Activated CD4-positive, alpha-beta T cell treated with anti-CD3 and anti-CD28 coated beads for 36 hours (primary cell): ENCODE results near the gene YY1. TPM values are rescaled to one million over a fixed set of nuclear protein-coding genes. Genes with fewer than 3 reads are reported as not detected.

ENCODE experiments used
- ATAC-seq: fragments of 200-7000 bp; cut with Tn5 transposase; one replicate; pipeline ENCODE4 v1.10.0; 2021; ENCODE audit warnings: mild to moderate bottlenecking, moderate library complexity
- CTCF ChIA-PET: fragments of 350-600 bp; sonication (Branson Sonifier 250); formaldehyde crosslinking; loops from one replicate; lab custom pipeline; 2021; ENCODE audit warnings: antibody characterized with exemption; lab: Charles Lee
- POLR2A ChIA-PET: fragments of 350-600 bp; sonication (Branson Sonifier 250); formaldehyde crosslinking; loops from one replicate; lab custom pipeline; 2021; ENCODE audit warnings: antibody characterized with exemption, inconsistent platforms; lab: Charles Lee
- DNase-seq: peaks from one replicate; pipeline ENCODE4 v3.0.0-alpha.2; 2020
- H3K27ac Mint-ChIP-seq: one replicate; pipeline ENCODE4 v1.8.0; 2021; ENCODE audit warnings: mixed read lengths
- H3K27me3 Mint-ChIP-seq: one replicate; pipeline ENCODE4 v1.8.0; 2021; ENCODE audit warnings: mixed read lengths
- H3K36me3 Mint-ChIP-seq: one replicate; pipeline ENCODE4 v1.8.0; 2021; ENCODE audit warnings: low read depth, mixed read lengths
- H3K4me1 Mint-ChIP-seq: one replicate; pipeline ENCODE4 v1.8.0; 2021; ENCODE audit warnings: mixed read lengths
- H3K4me3 Mint-ChIP-seq: one replicate; pipeline ENCODE4 v1.8.0; 2021; ENCODE audit warnings: mild to moderate bottlenecking, moderate library complexity, mixed read lengths
- H3K9me3 Mint-ChIP-seq: one replicate; pipeline ENCODE4 v1.8.0; 2021; ENCODE audit warnings: low read depth, mixed read lengths
- intact Hi-C, 2 experiments: fragments of 100-400 bp; cut with DNase I in 1 of 2; cut with micrococcal nuclease in 1 of 2; formaldehyde crosslinking; loops; one replicate each; pipeline versions ENCODE4 v1.14.2 to v1.15.1; 2022 to 2024; cut with DNase I, micrococcal nuclease
- total RNA-seq, 2 experiments: library from RNA; stranded (reverse); gene quantifications; one replicate each; pipeline ENCODE4 v1.2.3, GENCODE V29; 2021

YY1 gene
- total RNA-seq, 2 experiments from 2014 or later: 99.7 to 104 TPM

DNA sequence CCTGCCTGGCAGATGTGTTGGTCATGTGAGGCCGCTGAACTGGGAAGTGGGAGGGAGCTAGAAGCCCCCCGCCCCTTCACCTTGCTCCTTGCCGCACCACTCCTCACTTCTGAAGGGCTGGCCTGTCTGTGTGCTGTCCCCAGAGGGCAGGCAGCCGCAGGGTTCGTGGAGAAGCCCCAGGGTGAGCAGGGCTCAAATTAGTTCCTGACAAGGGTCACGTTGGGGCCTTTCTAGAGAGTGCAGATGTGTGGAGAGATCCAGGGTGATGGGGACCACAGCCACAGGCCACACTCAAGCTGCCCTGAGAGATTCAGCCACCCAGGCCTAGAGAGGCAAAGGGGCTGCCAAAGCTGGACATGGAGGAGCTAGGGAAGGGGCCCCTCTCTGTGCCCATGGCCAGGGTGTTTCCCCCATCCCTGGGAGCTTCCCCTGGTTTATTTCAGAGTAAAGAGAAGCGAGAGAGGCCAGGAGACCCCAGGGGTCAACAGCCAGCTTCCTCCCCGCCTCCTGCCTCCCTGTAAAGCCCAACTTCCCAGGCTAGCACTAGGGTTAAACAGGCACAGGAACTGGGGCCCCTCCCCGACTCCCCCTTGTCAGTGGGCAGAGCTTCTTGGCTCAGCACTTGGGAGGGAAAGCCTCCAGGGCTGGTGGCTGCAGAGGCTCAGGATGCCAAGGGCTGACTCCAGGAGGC, 51.1 kb downstream of the YY1 start:
- ATAC-seq: no peak
- CTCF ChIA-PET: interaction anchor here (0.6 to 1.0 kb wide), 5 partner anchors 8 to 680 kb away, joined by 3 to 5 read pairs (median 4); no protein-coding TSS in a partner anchor
- DNase-seq: no peak
- H3K4me1 Mint-ChIP-seq: peaks cover 4% of the 10 kb centered on the region
- H3K9me3 Mint-ChIP-seq: no peaks in the 10 kb centered on the region
- H3K36me3 Mint-ChIP-seq: no peaks in the 10 kb centered on the region
- no peaks in the 10 kb centered on the region for H3K27me3 Mint-ChIP-seq
- no peak overlapping the region for H3K27ac Mint-ChIP-seq
- H3K4me3 Mint-ChIP-seq: no peak overlapping the region
- POLR2A ChIA-PET: no interaction called here
- intact Hi-C loops: loop anchor here in 1 of 2 experiments (10.0 kb wide), 1 partner anchor 355 kb away; no protein-coding TSS in a partner anchor

DNA sequence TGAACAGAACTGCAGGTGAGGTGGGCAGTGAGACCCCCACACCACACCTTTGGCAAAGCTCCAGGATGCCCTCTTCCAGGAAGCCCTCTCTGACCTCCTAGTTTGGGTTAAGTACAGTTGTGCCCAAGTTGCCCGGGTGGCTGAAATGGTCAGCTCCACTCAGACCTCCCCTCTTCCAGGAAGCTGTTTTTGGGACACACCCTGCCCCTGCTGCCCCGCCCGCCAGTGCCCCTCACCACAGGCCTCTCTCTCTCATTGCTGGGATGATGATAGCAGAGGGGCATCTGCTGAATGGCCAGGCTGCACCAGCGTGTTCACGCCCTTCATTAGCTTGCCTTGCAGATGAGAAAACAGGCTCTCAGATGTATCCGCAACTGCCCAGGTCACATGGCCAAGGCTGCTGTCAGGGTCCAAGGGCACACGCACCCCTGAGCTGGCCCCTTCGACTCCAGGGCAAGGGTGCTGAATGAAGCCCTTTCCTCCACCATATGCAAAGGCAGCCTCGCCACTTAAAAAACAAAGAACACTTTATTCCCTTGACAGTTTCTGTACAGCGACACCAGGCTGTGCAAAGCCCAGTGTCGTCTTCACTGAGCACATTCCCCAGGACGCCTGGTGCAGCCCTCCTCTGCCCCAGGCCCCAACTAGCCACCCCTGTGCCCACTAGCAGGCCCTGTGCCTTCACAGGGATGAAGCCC, 51.8 kb downstream of the YY1 start:
- no peak overlapping the region for H3K27ac Mint-ChIP-seq
- ChIA-PET POLR2A (no interaction called here), CTCF (interaction anchor here (0.6 to 1.0 kb wide), 3 partner anchors 9 to 681 kb away, joined by 3 to 4 read pairs (median 3); no protein-coding TSS in a partner anchor)
- ATAC-seq (no peak), DNase-seq (no peak)
- no peaks in the 10 kb centered on the region for H3K27me3 Mint-ChIP-seq
- H3K4me1 Mint-ChIP-seq: peaks cover 4% of the 10 kb centered on the region
- intact Hi-C loops: no loop called here
- H3K4me3 Mint-ChIP-seq: no peak overlapping the region
- H3K36me3 Mint-ChIP-seq: no peaks in the 10 kb centered on the region
- H3K9me3 Mint-ChIP-seq: no peaks in the 10 kb centered on the region

DNA sequence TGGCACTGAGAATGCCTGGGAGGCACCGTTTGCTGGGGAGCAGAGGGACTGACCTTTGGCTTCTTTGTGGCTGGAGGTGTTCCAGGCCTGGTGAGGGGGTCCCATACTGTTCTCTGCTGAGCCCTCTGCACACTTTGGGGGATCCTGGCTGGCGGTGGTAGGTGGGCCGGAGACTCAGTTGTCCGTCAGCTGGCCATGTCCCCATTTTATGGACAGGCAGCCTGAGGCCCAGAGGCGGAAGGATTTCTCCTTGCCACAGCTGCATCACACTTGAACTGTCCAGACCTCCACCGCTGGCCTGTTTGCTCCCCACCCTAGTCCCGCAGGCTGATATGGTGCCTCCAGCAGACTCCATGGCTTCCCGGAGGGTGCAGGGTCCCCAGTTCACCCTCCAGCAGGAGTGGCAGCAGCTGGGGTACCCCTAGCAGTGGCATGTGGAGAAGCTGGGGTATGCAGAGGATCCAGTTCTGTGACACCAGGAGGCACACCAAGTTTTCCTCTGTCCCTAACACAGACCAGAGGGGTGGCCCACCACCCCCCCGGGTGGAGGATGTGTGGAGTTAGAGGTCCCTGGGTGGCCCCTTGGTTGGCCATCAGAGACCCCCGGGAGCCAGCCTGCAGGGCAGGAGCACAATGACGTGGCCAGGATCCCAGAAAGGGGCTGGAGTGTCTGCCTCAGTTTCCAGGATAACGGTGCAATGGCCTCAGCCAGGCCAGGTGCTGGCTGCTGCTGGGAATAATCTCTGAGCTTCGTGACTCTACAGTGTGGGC, 52.5 kb downstream of the YY1 start:
- Mint-ChIP-seq H3K4me3 (no peak overlapping the region), H3K36me3 (no peaks in the 10 kb centered on the region), H3K9me3 (no peaks in the 10 kb centered on the region), H3K27me3 (no peaks in the 10 kb centered on the region), H3K4me1 (no peaks in the 10 kb centered on the region), H3K27ac (no peak overlapping the region)
- ChIA-PET CTCF (interaction anchor here (0.6 kb wide), 1 partner anchor 1055 kb away, joined by 3 read pairs; no protein-coding TSS in a partner anchor), POLR2A (no interaction called here)
- intact Hi-C loops: no loop called here
- ATAC-seq (no peak), DNase-seq (no peak)

DNA sequence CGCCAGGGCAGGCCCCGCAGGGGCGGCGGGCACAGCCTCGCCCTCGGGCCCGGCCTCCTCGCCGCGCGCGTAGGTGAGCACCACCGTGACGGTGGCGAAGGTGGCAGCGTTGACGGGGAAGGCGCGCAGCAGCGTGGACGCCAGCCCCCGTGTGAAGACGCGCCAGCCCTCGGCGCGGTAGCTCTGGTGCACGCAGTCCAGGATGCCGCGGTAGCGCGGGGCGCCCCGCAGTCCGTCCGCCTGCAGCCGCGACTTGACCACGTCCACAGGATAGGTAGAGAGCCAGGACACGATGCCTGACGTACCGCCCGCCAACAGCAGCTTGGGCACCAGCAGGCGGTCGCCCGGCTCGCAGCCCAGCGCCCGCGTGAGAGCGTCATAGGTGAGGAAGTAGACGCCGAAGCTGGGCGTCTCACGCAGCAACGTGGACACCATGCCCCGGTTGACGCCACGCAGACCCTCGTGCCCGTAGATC, 53.4 kb downstream of the YY1 start:
- Mint-ChIP-seq H3K36me3 (no peaks in the 10 kb centered on the region), H3K4me1 (no peaks in the 10 kb centered on the region), H3K4me3 (no peak overlapping the region), H3K27ac (no peak overlapping the region), H3K9me3 (no peaks in the 10 kb centered on the region), H3K27me3 (no peaks in the 10 kb centered on the region)
- CTCF ChIA-PET: no interaction called here
- DNase-seq (no peak), ATAC-seq (no peak)
- POLR2A ChIA-PET: no interaction called here
- intact Hi-C loops: no loop called here

DNA sequence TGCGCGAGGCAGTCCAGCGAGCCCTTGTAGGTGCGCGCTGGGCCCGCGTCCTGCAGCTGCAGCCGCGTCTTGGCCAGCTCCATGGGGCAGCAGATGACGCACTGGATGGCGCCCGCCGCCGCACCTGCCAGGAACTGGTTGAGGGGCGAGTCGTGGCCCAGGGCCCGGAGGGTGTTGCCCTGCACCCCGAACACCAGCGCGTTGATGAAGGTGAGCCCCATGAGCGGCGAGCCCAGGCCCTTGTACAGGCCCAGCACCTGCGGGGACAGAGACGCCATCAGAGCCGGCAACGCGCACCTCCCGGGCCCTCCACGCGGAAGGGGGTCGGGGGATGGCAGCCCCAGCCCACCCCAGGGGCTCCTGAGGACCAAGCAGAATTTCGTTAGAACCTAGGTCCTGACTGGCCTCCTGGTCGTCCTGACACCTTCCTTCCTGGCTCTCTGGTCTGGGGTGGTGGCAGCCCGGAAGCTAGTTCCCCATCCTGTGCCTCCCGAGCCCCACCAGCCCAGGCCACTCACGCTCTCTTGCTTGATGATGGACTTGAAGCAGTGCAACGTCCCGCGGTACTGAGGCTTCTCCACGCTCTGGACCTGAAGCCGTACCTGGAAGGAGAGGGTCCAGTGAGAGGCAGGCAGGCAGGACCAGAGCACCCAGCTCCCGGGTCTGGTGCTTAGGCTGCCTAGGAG, 54.0 kb downstream of the YY1 start:
- ATAC-seq (no peak), DNase-seq (no peak)
- Mint-ChIP-seq H3K27me3 (no peaks in the 10 kb centered on the region), H3K4me1 (no peaks in the 10 kb centered on the region), H3K36me3 (no peaks in the 10 kb centered on the region), H3K27ac (no peak overlapping the region), H3K9me3 (no peaks in the 10 kb centered on the region), H3K4me3 (no peak overlapping the region)
- intact Hi-C loops: no loop called here
- ChIA-PET POLR2A (no interaction called here), CTCF (no interaction called here)

DNA sequence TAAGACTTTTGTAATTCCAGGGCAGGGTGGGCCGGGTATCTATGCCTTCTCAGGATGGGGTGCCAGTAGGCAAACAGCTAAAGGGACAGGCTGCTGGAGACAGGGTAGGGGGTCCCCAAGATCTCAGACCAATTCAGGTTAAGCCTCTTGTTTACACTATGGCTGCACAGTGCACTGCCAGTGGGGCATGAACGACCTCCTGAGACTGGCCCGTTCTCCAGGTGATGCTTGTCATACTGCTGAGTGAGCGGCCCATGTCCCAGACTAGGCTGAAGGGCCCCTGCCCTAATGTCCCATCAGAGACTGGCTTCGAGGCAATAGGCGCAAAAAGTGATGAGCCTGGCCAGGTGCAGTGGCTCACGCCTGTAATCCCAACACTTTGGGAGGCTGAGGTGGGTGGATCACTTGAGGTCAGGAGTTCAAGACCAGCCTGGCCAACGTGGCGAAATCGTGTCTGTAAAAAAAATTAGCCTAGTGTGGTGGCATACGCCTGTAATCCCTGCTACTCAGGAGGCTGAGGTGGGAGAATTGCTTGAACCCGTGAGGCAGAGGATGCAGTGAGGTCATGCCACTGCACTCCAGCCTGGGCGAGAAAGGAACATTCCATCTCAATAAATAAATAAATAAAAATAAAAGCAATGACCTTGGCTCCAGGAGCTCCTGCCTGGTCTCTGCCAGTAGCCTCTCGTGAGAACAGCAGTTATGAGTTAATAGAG, 54.7 kb downstream of the YY1 start:
- ChIA-PET CTCF (interaction anchor here (0.6 to 1.4 kb wide), 4 partner anchors 24 to 91 kb away, joined by 3 read pairs; no protein-coding TSS in a partner anchor), POLR2A (no interaction called here)
- no peaks in the 10 kb centered on the region for H3K27me3 Mint-ChIP-seq
- no peaks in the 10 kb centered on the region for H3K9me3 Mint-ChIP-seq
- H3K36me3 Mint-ChIP-seq: no peaks in the 10 kb centered on the region
- no peak overlapping the region for H3K4me3 Mint-ChIP-seq
- peaks cover 3% of the 10 kb centered on the region for H3K4me1 Mint-ChIP-seq
- intact Hi-C loops: no loop called here
- DNase-seq (no peak), ATAC-seq (no peak)
- no peak overlapping the region for H3K27ac Mint-ChIP-seq

DNA sequence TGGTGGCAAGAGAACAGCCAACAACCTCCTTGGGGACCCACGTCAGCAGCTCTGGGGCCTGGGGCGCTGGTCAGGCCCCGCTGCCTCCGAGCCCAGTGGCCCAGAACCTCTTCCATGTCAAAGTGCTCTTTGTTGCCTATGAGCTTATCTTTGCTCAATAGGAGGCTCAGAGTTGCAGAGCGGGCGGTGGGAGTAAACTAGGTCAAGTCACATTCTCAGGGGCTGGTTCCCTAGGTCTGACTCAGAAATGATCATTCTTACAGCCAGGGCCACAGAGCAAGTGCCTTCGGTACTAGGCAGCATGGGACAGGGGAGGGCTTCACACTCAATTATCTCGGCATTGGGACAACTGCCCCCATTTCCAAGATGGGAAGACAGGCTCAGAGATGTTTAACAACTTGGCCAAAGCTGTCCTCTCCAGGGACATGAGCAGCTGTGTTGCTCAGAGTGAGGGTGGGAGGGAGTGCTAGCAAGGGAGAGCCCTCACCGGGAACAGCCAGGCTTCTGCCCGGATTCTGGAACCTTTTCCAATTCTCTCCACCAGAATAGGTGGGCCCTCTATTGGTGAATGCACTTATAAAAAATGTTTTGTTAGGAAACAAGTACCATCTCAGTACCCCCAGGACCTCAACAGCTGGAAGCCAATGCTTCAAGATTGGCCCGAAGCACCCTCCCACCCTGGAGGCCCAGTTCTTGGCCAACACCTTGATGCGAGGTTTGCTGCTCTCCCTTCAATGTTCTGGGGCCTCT, 55.4 kb downstream of the YY1 start:
- ChIA-PET POLR2A (no interaction called here), CTCF (interaction anchor here (0.6 to 1.4 kb wide), 6 partner anchors 9 to 91 kb away, joined by 3 to 8 read pairs (median 3); no protein-coding TSS in a partner anchor)
- intact Hi-C loops: no loop called here
- H3K36me3 Mint-ChIP-seq: no peaks in the 10 kb centered on the region
- H3K27ac Mint-ChIP-seq: no peak overlapping the region
- no peaks in the 10 kb centered on the region for H3K9me3 Mint-ChIP-seq
- DNase-seq (no peak), ATAC-seq (no peak)
- no peaks in the 10 kb centered on the region for H3K27me3 Mint-ChIP-seq
- peaks cover 3% of the 10 kb centered on the region for H3K4me1 Mint-ChIP-seq
- H3K4me3 Mint-ChIP-seq: no peak overlapping the region

DNA sequence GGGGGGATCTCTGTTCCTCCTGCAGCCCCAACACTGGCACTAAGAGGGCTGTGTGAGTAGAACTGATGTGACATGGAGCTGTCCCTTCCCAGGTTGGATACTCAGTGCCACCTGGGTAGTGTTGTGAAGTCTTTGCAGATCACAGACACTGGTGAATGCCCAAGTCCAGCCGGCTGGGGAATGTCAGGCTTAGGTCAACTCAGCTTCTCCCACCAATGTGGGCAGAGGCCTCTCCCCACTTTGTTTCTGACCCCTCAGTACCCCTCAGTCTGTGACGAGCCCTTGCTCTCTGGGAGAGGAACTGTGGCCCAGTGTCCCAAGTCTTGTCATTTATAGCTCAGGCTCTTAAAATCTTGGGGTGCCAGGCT, 56.0 kb downstream of the YY1 start:
- H3K4me3 Mint-ChIP-seq: no peak overlapping the region
- peaks cover 3% of the 10 kb centered on the region for H3K4me1 Mint-ChIP-seq
- H3K27ac Mint-ChIP-seq: no peak overlapping the region
- POLR2A ChIA-PET: no interaction called here
- no peaks in the 10 kb centered on the region for H3K9me3 Mint-ChIP-seq
- intact Hi-C loops: no loop called here
- no peak for ATAC-seq
- no peaks in the 10 kb centered on the region for H3K27me3 Mint-ChIP-seq
- CTCF ChIA-PET: interaction anchor here (1.1 to 1.3 kb wide), 3 partner anchors 9 to 23 kb away, joined by 3 to 8 read pairs (median 4); no protein-coding TSS in a partner anchor
- DNase-seq: no peak
- no peaks in the 10 kb centered on the region for H3K36me3 Mint-ChIP-seq

DNA sequence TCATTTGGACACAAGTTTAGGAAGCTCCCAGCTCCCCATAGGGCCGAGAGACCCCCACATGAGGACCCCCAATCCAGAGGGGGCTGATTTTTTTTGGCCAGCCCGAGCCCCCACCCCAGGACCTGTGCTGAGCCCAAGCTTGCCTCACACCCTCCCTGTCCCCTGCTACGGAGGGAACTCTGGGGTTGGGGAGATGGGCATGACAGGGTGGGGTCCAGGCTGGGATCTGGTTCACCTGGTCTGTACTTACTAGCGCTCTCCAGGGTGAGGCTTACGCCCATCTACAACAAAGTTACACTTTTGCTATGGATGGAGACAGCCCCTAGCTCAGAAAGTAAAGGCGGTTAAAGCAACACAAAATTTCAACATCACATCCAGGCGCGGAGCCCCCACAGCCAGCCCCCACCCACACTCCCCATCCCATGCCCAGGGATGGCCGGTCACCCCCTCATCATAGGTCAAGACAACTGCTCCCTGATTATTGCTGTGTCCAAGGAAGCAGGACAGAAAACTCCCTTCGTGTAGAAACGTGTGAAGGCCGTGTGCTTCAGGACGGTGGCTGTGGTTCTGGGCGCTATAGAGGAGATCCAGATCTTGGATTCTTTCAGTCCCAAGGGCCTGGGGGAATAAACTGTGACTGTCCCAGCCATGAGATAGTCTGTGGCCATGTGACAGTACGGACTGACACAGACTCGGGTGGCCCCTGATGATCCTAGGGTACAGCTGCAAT, 56.6 kb downstream of the YY1 start:
- CTCF ChIA-PET: interaction anchor here (1.1 to 1.3 kb wide), 2 partner anchors 9 to 11 kb away, joined by 4 to 8 read pairs; no protein-coding TSS in a partner anchor
- no peak overlapping the region for H3K27ac Mint-ChIP-seq
- no peaks in the 10 kb centered on the region for H3K27me3 Mint-ChIP-seq
- intact Hi-C loops: no loop called here
- ATAC-seq: no peak
- H3K4me3 Mint-ChIP-seq: no peak overlapping the region
- POLR2A ChIA-PET: no interaction called here
- H3K9me3 Mint-ChIP-seq: no peaks in the 10 kb centered on the region
- no peaks in the 10 kb centered on the region for H3K36me3 Mint-ChIP-seq
- no peak for DNase-seq
- peaks cover 3% of the 10 kb centered on the region for H3K4me1 Mint-ChIP-seq
